H1 (cell line): ENCODE results near the gene HBQ1. TPM values are rescaled to one million over a fixed set of nuclear protein-coding genes. Genes with fewer than 3 reads are reported as not detected.
"Not testable (repeated sequence)": the region's sequence is repeated elsewhere in the genome, so short reads cannot be mapped to it uniquely, and the experiment has no call there.

Experiments used
- CTCF ChIA-PET: fragments of 300-600 bp; sonication (Branson Sonifier 250); formaldehyde crosslinking; loops from one replicate; lab custom pipeline; 2021; ENCODE audit not compliant: partially characterized antibody; lab: Charles Lee
- POLR2A ChIA-PET: fragments of 300-600 bp; sonication (Branson Sonifier 250); formaldehyde crosslinking; loops from one replicate; lab custom pipeline; 2021; ENCODE audit warnings: inconsistent platforms; ENCODE audit not compliant: partially characterized antibody; lab: Charles Lee
- DNase-seq, 2 experiments: peaks; one replicate each; pipeline versions ENCODE4 v3.0.0 to v3.0.0-alpha.2; 2010 to 2022; ENCODE audit warnings: low spot score in 2 of 2, low read depth in 1 of 2, mixed read lengths in 1 of 2
- FAIRE-seq: peaks from 2 replicates; lab custom pipeline; 2011; peaks lifted over from hg19 to GRCh38; lab: Jason Lieb, UNC
- H2AFZ ChIP-seq: 2 replicates; pipeline ENCODE4 v1.8.1; 2012; ENCODE audit warnings: low read length, inconsistent platforms
- H2AK5ac ChIP-seq: 2 replicates; pipeline ENCODE4 v1.6.1; 2013; ENCODE audit warnings: low read depth, low read length
- H2BK120ac ChIP-seq: replicated peaks from 2 replicates; pipeline ENCODE3; 2013; ENCODE audit warnings: low read depth, low read length, inconsistent platforms
- H2BK12ac ChIP-seq: 2 replicates; pipeline ENCODE4 v1.6.1; 2013; ENCODE audit warnings: low read depth, low read length
- H2BK15ac ChIP-seq: 2 replicates; pipeline ENCODE4 v1.6.1; 2013; ENCODE audit warnings: low read length
- H2BK20ac ChIP-seq: 2 replicates; pipeline ENCODE4 v1.6.1; 2013; ENCODE audit warnings: low read length
- H2BK5ac ChIP-seq: 2 replicates; pipeline ENCODE4 v1.6.1; 2013; ENCODE audit warnings: low read depth, low read length
- H3K14ac ChIP-seq: 2 replicates; pipeline ENCODE4 v1.6.1; 2013; ENCODE audit warnings: inconsistent platforms; ENCODE audit not compliant: insufficient read length
- H3K18ac ChIP-seq: 2 replicates; pipeline ENCODE4 v1.6.1; 2013; ENCODE audit warnings: low read length; ENCODE audit errors: extremely low read depth
- H3K23ac ChIP-seq: 2 replicates; pipeline ENCODE4 v1.6.1; 2013; ENCODE audit warnings: inconsistent platforms; ENCODE audit not compliant: insufficient read length
- H3K23me2 ChIP-seq: 2 replicates; pipeline ENCODE4 v1.6.1; 2013; ENCODE audit warnings: low read depth, low read length
- H3K27ac ChIP-seq: 2 replicates; pipeline ENCODE4 v1.6.1; 2011; ENCODE audit warnings: low read depth, low read length, inconsistent platforms
- H3K27me3 ChIP-seq, 4 experiments: replicated peaks in 1 of 4; 1 replicate in 1 of 4; 2 replicates in 3 of 4; pipeline versions ENCODE4 v1.6.1 to v1.8.1; 2011 to 2013; ENCODE audit warnings: low read length in 3 of 4, mild to moderate bottlenecking in 3 of 4, inconsistent platforms in 2 of 4, mixed read lengths in 2 of 4, moderate library complexity in 1 of 4; ENCODE audit not compliant: control insufficient read depth in 3 of 4, insufficient read depth in 3 of 4; ENCODE audit errors: extremely low read depth in 1 of 4
- H3K36me3 ChIP-seq, 4 experiments: 2 replicates each; pipeline versions ENCODE4 v1.6.1 to v1.8.1; 2011 to 2013; ENCODE audit warnings: mild to moderate bottlenecking in 4 of 4, low read length in 3 of 4, moderate library complexity in 2 of 4, control low read depth in 1 of 4, inconsistent platforms in 1 of 4; ENCODE audit not compliant: insufficient read depth in 4 of 4, control insufficient read depth in 2 of 4
- H3K4ac ChIP-seq: replicated peaks from 2 replicates; pipeline ENCODE3; 2013; ENCODE audit warnings: low read length, low read depth, mixed read lengths, inconsistent platforms; ENCODE audit not compliant: insufficient read length
- H3K4me1 ChIP-seq, 4 experiments: replicated peaks in 1 of 4; 1 replicate in 1 of 4; 2 replicates in 3 of 4; pipeline versions ENCODE4 v1.6.1 to v1.8.1; 2011 to 2013; ENCODE audit warnings: low read length in 3 of 4, inconsistent platforms in 2 of 4, mixed read lengths in 1 of 4; ENCODE audit not compliant: insufficient read depth in 4 of 4, control insufficient read depth in 3 of 4
- H3K4me2 ChIP-seq, 2 experiments: 2 replicates each; pipeline versions ENCODE4 v1.6.1 to v1.8.1; 2011 to 2013; ENCODE audit warnings: low read depth in 2 of 2, low read length in 2 of 2, control low read depth in 1 of 2, inconsistent platforms in 1 of 2, mild to moderate bottlenecking in 1 of 2; ENCODE audit not compliant: insufficient read depth in 1 of 2
- H3K4me3 ChIP-seq, 4 experiments: fragments of 200-600, 300-600 bp in 1 of 4; sonication (generic), shearing (Covaris generic), sonication (Bioruptor Twin) in 1 of 4; 2 replicates each; pipeline versions ENCODE4 v1.5.1 to v1.8.1; 2011 to 2016; ENCODE audit warnings: low read length in 4 of 4, low read depth in 3 of 4, control low read depth in 2 of 4, inconsistent platforms in 2 of 4, mild to moderate bottlenecking in 2 of 4, mixed read lengths in 1 of 4, moderate library complexity in 1 of 4; ENCODE audit not compliant: insufficient read depth in 2 of 4; ENCODE audit errors: extremely low read depth in 1 of 4
- H3K56ac ChIP-seq: replicated peaks from 2 replicates; pipeline ENCODE3; 2013; ENCODE audit warnings: low read depth, mild to moderate bottlenecking, mixed read lengths, low read length, inconsistent platforms; ENCODE audit not compliant: insufficient read length
- H3K79me1 ChIP-seq: 2 replicates; pipeline ENCODE4 v1.6.1; 2013; ENCODE audit warnings: low read depth, low read length, control low read depth
- H3K79me2 ChIP-seq, 2 experiments: 2 replicates each; pipeline versions ENCODE4 v1.6.1 to v1.8.1; 2012 to 2013; ENCODE audit warnings: low read length in 2 of 2, mild to moderate bottlenecking in 2 of 2, inconsistent platforms in 1 of 2; ENCODE audit not compliant: insufficient read depth in 2 of 2, control insufficient read depth in 1 of 2
- H3K9ac ChIP-seq, 4 experiments: replicated peaks in 1 of 4; 1 replicate in 1 of 4; 2 replicates in 3 of 4; pipeline versions ENCODE4 v1.6.1 to v1.8.1; 2011 to 2013; ENCODE audit warnings: low read depth in 3 of 4, low read length in 3 of 4, control low read depth in 2 of 4, mild to moderate bottlenecking in 2 of 4, moderate library complexity in 2 of 4, inconsistent platforms in 1 of 4; ENCODE audit errors: extremely low read depth in 1 of 4
- H3K9me3 ChIP-seq, 2 experiments: 2 replicates each; pipeline versions ENCODE4 v1.6.1 to v1.8.1; 2012 to 2013; ENCODE audit warnings: mild to moderate bottlenecking in 2 of 2, moderate library complexity in 2 of 2, control low read depth in 1 of 2, inconsistent platforms in 1 of 2, low read depth in 1 of 2, low read length in 1 of 2, mixed read lengths in 1 of 2; ENCODE audit not compliant: insufficient read depth in 2 of 2
- H4K20me1 ChIP-seq, 2 experiments: replicated peaks in 1 of 2; 2 replicates each; pipeline versions ENCODE3 to v1.8.1; 2011 to 2013; ENCODE audit warnings: inconsistent platforms in 2 of 2, low read length in 2 of 2, mild to moderate bottlenecking in 1 of 2; ENCODE audit not compliant: insufficient read depth in 2 of 2, control insufficient read depth in 1 of 2
- H4K5ac ChIP-seq: 2 replicates; pipeline ENCODE4 v1.6.1; 2013; ENCODE audit warnings: low read length, low read depth, mixed read lengths, inconsistent platforms; ENCODE audit not compliant: insufficient read length
- H4K8ac ChIP-seq: 2 replicates; pipeline ENCODE4 v1.8.0; 2013; ENCODE audit warnings: mild to moderate bottlenecking, moderate library complexity, low read length, inconsistent platforms; ENCODE audit not compliant: insufficient read depth; ENCODE audit errors: extremely low read depth
- H4K91ac ChIP-seq: replicated peaks from 2 replicates; pipeline ENCODE3; 2013; ENCODE audit warnings: low read length, mixed read lengths, inconsistent platforms; ENCODE audit not compliant: insufficient read length
- JUN ChIP-seq: IDR thresholded peaks from 2 replicates; pipeline ENCODE4 v1.6.1; 2011; ENCODE audit warnings: low read depth, mild to moderate bottlenecking, improper control_type of control experiment, low read length
- MAX ChIP-seq: IDR thresholded peaks from 2 replicates; pipeline ENCODE4 v1.6.1; 2012; ENCODE audit warnings: inconsistent platforms
- WGBS, 2 experiments: shearing (Covaris generic) in 1 of 2; methylation state at CpG; one replicate each; pipeline versions ENCODE4 v1.1.6 to v1.1.7; 2013 to 2015; ENCODE audit warnings: low lambda C conversion rate in 2 of 2, mixed read lengths in 2 of 2, inconsistent platforms in 1 of 2, low coverage in 1 of 2, missing lambda C conversion rate in 1 of 2; ENCODE audit not compliant: insufficient replicate concordance in 2 of 2, insufficient coverage in 1 of 2, insufficient read length in 1 of 2; ENCODE audit errors: extremely low coverage in 1 of 2, missing lambda C conversion rate in 1 of 2; 5-methylcytosine and 5-hydroxymethylcytosine counted together
- polyA plus RNA-seq, 7 experiments: library from polyadenylated mRNA; depleted of rRNA in 3 of 7; stranded (reverse) in 5 of 7; unstranded in 2 of 7; fragments of >200 nt in 5 of 7; fragments of 200-250 nt in 2 of 7; gene quantifications; 1 replicate in 5 of 7; 2 replicates in 1 of 7; 4 replicates in 1 of 7; pipeline versions ENCODE4 v1.2.1 to v1.2.3, GENCODE V29; 2011 to 2013; ENCODE audit warnings: missing spikeins in 2 of 7, mixed read lengths in 2 of 7
- total RNA-seq: library from RNA; stranded (reverse); fragmentation: NEBNext Ultra II Directional; extraction: Animal tissue kit (Norgen Biotek cat#: 25700); gene quantifications from 2 replicates; pipeline ENCODE4 v1.2.1, GENCODE V29; 2021

Gene HBQ1
- total and polyA plus RNA-seq, 2 of the 8 experiments (the other 6 are each of a cell fraction or from before 2014, with no cell fraction given): 2.9 to 17.1 TPM

- TF ChIP-seq JUN (no peak), MAX (no peak)
Observed at GRCh38 chr16:162271-162991, 17.8 kb upstream of the HBQ1 start (continued).

- not testable (repeated sequence) for H2BK20ac ChIP-seq, H2BK5ac ChIP-seq, H3K4ac ChIP-seq, H3K36me3 ChIP-seq, H3K4me2 ChIP-seq, H3K79me2 ChIP-seq, H3K14ac ChIP-seq, H3K79me1 ChIP-seq, H3K4me3 ChIP-seq, DNase-seq, H3K9me3 ChIP-seq, H4K91ac ChIP-seq, H2BK120ac ChIP-seq, H3K23ac ChIP-seq, H2BK15ac ChIP-seq, H3K23me2 ChIP-seq, H4K8ac ChIP-seq, H3K9ac ChIP-seq, H2AFZ ChIP-seq, FAIRE-seq, H3K27ac ChIP-seq, H4K5ac ChIP-seq, H2BK12ac ChIP-seq, H4K20me1 ChIP-seq, H3K18ac ChIP-seq, H2AK5ac ChIP-seq, H3K56ac ChIP-seq
- CTCF ChIA-PET: interaction anchor here (1.3 to 2.4 kb wide), 3 partner anchors 17 to 67 kb away, joined by 3 to 9 read pairs (median 6); partner anchors contain the start of gene HBQ1
- POLR2A ChIA-PET: interaction anchor here (1.0 kb wide), 1 partner anchor 30 kb away, joined by 3 read pairs; no protein-coding TSS in a partner anchor
- 81% methylated on average over 4 of the region's 10 CpGs; no CpG with 5 or more reads in 1 of the 2 experiments for WGBS, 2 experiments
- peaks cover 29 to 41% (median 40%) of the 10 kb centered on the region in 4 experiments for H3K27me3 ChIP-seq
- H3K4me1 ChIP-seq: peaks cover 0 to 18% (median 13%) of the 10 kb centered on the region in 4 experiments; a peak in 6 of 7 replicates
Observed at GRCh38 chr16:163139-163538, 17.1 kb upstream of the HBQ1 start.
